ENCODE results near the gene NR1I3. TPM values are rescaled to one million over a fixed set of nuclear protein-coding genes. Genes with fewer than 3 reads are reported as not detected.

Gene NR1I3
- total and polyA plus RNA-seq, 2 of the 13 experiments (the other 11 are each of a cell fraction or from before 2014, with no cell fraction given) = 0.62 to 0.95 TPM

- TF ChIP-seq NR2C2 (CRISPR knock-in tag; IDR thresholded peaks at IDR 0.05; ENCODE audit: borderline replicate concordance) = peak; percentile 70; the same call in 1 of the 2 replicates
- TF ChIP-seq ZBTB25 (CRISPR knock-in tag; IDR thresholded peaks at IDR 0.05) = no peak
- no peak for TF ChIP-seq ZNF224 (CRISPR knock-in tag; IDR thresholded peaks at IDR 0.05)
- TF ChIP-seq GLI4 (CRISPR knock-in tag; IDR thresholded peaks at IDR 0.05; ENCODE audit: borderline replicate concordance) = no peak
- no peak for TF ChIP-seq ZNF18 (CRISPR knock-in tag; IDR thresholded peaks at IDR 0.05; ENCODE audit: insufficient replicate concordance)
- TF ChIP-seq ZNF569 (CRISPR knock-in tag; IDR thresholded peaks at IDR 0.05; ENCODE audit: borderline replicate concordance) = no peak
- no peak for TF ChIP-seq MTA3 (CRISPR knock-in tag; IDR thresholded peaks at IDR 0.05)
- no peak for TF ChIP-seq KLF16 (CRISPR knock-in tag; IDR thresholded peaks at IDR 0.05)
- TF ChIP-seq ZNF451 (CRISPR knock-in tag; IDR thresholded peaks at IDR 0.05) = no peak
- TF ChIP-seq SALL1 (CRISPR knock-in tag; IDR thresholded peaks at IDR 0.05) = peak; percentile 92
- no peak for TF ChIP-seq ZNF792 (CRISPR knock-in tag; IDR thresholded peaks at IDR 0.05)
- TF ChIP-seq ZSCAN21 (CRISPR knock-in tag; IDR thresholded peaks at IDR 0.05; ENCODE audit: borderline replicate concordance) = no peak
- TF ChIP-seq CTCF (CRISPR knock-in tag; IDR thresholded peaks at IDR 0.05) = no peak
- TF ChIP-seq ARNTL (CRISPR knock-in tag; IDR thresholded peaks at IDR 0.05) = no peak
- TF ChIP-seq IRX3 (CRISPR knock-in tag; IDR thresholded peaks at IDR 0.05; ENCODE audit: borderline replicate concordance, low read depth) = no peak
- peak; percentile 77; the same call in 1 of the 2 replicates for TF ChIP-seq TARDBP (CRISPR knock-in tag; IDR thresholded peaks at IDR 0.05)
- TF ChIP-seq ZNF30 (CRISPR knock-in tag; IDR thresholded peaks at IDR 0.05) = no peak
- no peak for TF ChIP-seq ZNF614 (CRISPR knock-in tag; IDR thresholded peaks at IDR 0.05; ENCODE audit: borderline replicate concordance)
- TF ChIP-seq SAFB2 (CRISPR knock-in tag; IDR thresholded peaks at IDR 0.05; ENCODE audit: borderline replicate concordance, low read depth) = no peak
- no peak for TF ChIP-seq SRSF4 (IDR thresholded peaks at IDR 0.05; ENCODE audit: low read depth, low read length, poor library complexity, severe bottlenecking)
- peak; percentile 51; the same call in 1 of the 2 replicates for TF ChIP-seq ZNF691 (CRISPR knock-in tag; IDR thresholded peaks at IDR 0.05; ENCODE audit: borderline replicate concordance, low read depth)
- TF ChIP-seq ZMAT3 (CRISPR knock-in tag; conservative IDR thresholded peaks at IDR 0.05) = 0 out of 2 replicates have a peak, but pooled peaks have one; percentile 41
- no peak for TF ChIP-seq HBP1 (CRISPR knock-in tag; IDR thresholded peaks at IDR 0.05; ENCODE audit: low read depth)
- TF ChIP-seq TCF7L2 (IDR thresholded peaks at IDR 0.05; ENCODE audit: low read depth, low read length) = no peak
Observed at GRCh38 chr1:161238039-161238473, at the start of gene NR1I3 (continued).
